ENCODE results near the gene LCE2C. TPM values are rescaled to one million over a fixed set of nuclear protein-coding genes. Genes with fewer than 3 reads are reported as not detected.

LCE2C gene
- total RNA-seq, 1 experiment from 2014 or later = not detected

- ChIA-PET POLR2A (no interaction called here), CTCF (no interaction called here)
- no peak overlapping the region for H3K27ac Mint-ChIP-seq
These were observed 18.6 kb upstream of the LCE2C start for GRCh38 chr1:152656459-152656858.

More at GRCh38 chr1:152656459-152656858, 18.6 kb upstream of the LCE2C start:
- TF ChIP-seq, protein P1, sequence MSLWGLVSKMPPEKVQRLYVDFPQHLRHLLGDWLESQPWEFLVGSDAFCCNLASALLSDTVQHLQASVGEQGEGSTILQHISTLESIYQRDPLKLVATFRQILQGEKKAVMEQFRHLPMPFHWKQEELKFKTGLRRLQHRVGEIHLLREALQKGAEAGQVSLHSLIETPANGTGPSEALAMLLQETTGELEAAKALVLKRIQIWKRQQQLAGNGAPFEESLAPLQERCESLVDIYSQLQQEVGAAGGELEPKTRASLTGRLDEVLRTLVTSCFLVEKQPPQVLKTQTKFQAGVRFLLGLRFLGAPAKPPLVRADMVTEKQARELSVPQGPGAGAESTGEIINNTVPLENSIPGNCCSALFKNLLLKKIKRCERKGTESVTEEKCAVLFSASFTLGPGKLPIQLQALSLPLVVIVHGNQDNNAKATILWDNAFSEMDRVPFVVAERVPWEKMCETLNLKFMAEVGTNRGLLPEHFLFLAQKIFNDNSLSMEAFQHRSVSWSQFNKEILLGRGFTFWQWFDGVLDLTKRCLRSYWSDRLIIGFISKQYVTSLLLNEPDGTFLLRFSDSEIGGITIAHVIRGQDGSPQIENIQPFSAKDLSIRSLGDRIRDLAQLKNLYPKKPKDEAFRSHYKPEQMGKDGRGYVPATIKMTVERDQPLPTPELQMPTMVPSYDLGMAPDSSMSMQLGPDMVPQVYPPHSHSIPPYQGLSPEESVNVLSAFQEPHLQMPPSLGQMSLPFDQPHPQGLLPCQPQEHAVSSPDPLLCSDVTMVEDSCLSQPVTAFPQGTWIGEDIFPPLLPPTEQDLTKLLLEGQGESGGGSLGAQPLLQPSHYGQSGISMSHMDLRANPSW (CRISPR knock-in tag; conservative IDR thresholded peaks at IDR 0.05; ENCODE audit: low read depth) = no peak
- TF ChIP-seq KAT7 (CRISPR knock-in tag; IDR thresholded peaks at IDR 0.05; ENCODE audit: borderline replicate concordance) (no peak), JAZF1 (CRISPR knock-in tag; IDR thresholded peaks at IDR 0.05) (no peak), CDX4 (CRISPR knock-in tag; IDR thresholded peaks at IDR 0.05; ENCODE audit: borderline replicate concordance) (no peak), FOXP1 (CRISPR knock-in tag; IDR thresholded peaks at IDR 0.05; ENCODE audit: borderline replicate concordance) (no peak), E2F4 (CRISPR knock-in tag; IDR thresholded peaks at IDR 0.05; ENCODE audit: borderline replicate concordance, low read depth) (no peak), E2F5 (CRISPR knock-in tag; IDR thresholded peaks at IDR 0.05) (no peak), ARID4B (CRISPR knock-in tag; IDR thresholded peaks at IDR 0.05; ENCODE audit: borderline replicate concordance) (no peak), ZBTB21 (CRISPR knock-in tag; IDR thresholded peaks at IDR 0.05; ENCODE audit: borderline replicate concordance) (no peak), NFYB (CRISPR knock-in tag; conservative IDR thresholded peaks at IDR 0.05; ENCODE audit: low read depth) (no peak), TEAD4 (CRISPR knock-in tag; IDR thresholded peaks at IDR 0.05) (no peak), MAX (CRISPR knock-in tag; IDR thresholded peaks at IDR 0.05) (no peak), AR (CRISPR knock-in tag; IDR thresholded peaks at IDR 0.05) (no peak), NFE2L1 (CRISPR knock-in tag; IDR thresholded peaks at IDR 0.05) (no peak), NFATC4 (CRISPR knock-in tag; IDR thresholded peaks at IDR 0.05) (no peak), NR2C2 (CRISPR knock-in tag; IDR thresholded peaks at IDR 0.05) (no peak), NR1H2 (CRISPR knock-in tag; IDR thresholded peaks at IDR 0.05) (no peak)
- TF ChIP-seq, protein P2, sequence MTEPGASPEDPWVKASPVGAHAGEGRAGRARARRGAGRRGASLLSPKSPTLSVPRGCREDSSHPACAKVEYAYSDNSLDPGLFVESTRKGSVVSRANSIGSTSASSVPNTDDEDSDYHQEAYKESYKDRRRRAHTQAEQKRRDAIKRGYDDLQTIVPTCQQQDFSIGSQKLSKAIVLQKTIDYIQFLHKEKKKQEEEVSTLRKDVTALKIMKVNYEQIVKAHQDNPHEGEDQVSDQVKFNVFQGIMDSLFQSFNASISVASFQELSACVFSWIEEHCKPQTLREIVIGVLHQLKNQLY (CRISPR knock-in tag; IDR thresholded peaks at IDR 0.05) = no peak
- TF ChIP-seq, protein P3, sequence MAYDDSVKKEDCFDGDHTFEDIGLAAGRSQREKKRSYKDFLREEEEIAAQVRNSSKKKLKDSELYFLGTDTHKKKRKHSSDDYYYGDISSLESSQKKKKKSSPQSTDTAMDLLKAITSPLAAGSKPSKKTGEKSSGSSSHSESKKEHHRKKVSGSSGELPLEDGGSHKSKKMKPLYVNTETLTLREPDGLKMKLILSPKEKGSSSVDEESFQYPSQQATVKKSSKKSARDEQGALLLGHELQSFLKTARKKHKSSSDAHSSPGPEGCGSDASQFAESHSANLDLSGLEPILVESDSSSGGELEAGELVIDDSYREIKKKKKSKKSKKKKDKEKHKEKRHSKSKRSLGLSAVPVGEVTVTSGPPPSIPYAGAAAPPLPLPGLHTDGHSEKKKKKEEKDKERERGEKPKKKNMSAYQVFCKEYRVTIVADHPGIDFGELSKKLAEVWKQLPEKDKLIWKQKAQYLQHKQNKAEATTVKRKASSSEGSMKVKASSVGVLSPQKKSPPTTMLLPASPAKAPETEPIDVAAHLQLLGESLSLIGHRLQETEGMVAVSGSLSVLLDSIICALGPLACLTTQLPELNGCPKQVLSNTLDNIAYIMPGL (CRISPR knock-in tag; IDR thresholded peaks at IDR 0.05) = no peak
- Mint-ChIP-seq H3K36me3 (peaks cover 61% of the 10 kb centered on the region), H3K27me3 (ENCODE audit: low read depth) (peaks cover 3% of the 10 kb centered on the region), H3K4me1 (no peaks in the 10 kb centered on the region), H3K4me3 (no peak overlapping the region), H3K9me3 (peaks cover 84% of the 10 kb centered on the region)
- DNase-seq (ENCODE audit: low spot score) (no peak), ATAC-seq (no peak)
